ENCODE measurements around the gene ZMIZ1.

ZMIZ1 gene

DNA sequence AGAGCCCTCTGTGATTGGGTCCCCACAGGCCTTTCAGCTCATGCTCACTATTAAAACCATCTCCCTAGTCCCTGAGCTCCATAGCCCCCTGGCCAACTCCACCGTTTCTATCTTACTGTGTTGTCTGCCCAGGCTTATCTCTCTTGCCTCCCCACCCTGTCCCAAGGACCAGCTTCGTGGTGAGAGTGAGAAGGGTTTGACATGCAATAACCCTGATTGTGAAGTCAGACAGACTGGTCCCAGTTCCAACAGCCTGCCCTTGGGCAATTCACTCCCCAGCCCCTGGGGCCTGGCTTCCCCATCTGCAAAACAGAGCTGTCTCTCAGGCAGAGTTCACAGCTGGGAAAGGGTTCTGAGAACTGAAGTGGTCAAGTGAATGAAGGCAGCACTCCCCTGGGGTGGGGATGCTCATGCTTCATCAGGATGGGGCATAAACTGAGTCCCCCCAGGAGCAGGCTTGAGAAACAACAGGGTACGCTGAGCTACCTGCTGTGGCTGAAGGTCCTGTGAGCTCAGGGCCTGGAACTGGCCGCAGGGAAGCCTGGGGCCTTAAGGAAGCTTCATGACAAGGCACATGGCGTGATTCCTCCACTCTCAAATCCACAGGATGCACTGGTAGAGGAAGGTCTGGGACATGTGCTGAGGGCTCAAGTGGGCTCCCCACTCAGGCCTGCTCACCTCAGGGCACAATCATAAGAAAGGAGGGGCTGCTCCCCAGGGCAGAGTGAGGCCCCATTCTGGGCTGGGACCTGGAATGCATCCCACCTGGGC lies 276.7 kb downstream of the ZMIZ1 start:
- DNase-seq (ENCODE audit: low spot score): no peak

DNA sequence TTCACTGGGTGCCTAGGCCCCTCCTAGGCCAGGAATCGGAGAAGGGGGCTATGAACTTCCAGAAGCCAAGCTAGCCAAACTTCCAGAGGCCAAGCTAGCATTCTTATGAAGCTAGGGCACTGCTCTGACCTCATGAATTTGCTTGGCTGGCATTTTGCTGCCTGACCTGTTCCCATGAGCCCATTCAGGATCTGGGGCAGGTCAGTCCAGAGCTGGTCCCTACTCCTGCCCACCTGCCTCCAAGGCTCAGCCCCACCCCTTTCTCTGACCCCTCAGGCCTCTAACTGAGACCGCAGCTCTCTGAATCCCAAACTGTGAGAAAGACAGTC lies 277.2 kb downstream of the ZMIZ1 start:
- DNase-seq (ENCODE audit: low spot score): no peak

GRCh38 chr10:79346388-79347225 lies 277.8 kb downstream of the ZMIZ1 start:
- no peak for DNase-seq (ENCODE audit: low spot score)

DNA sequence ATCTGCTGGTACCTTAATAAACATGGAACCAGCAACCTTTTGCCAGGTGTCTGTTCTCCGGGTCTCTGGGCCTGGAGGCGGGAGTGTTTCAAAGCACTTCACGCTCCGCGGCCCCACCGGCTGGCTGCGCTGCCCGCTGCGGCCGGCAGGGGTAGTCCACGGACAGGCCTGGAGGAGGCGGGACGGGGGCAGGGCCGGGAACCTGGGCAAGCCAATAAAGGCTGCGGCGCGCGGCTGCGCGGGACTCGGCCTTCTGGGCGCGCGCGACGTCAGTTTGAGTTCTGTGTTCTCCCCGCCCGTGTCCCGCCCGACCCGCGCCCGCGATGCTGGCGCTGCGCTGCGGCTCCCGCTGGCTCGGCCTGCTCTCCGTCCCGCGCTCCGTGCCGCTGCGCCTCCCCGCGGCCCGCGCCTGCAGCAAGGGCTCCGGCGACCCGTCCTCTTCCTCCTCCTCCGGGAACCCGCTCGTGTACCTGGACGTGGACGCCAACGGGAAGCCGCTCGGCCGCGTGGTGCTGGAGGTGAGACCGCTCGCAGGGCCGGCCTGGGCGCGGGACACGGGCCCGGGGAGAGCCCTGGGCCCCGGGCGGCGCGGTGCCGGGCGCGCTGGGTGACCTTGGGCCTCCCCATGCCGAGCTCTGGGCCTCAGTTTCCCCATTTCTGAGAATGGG lies 278.6 kb downstream of the ZMIZ1 start, which contains the start of gene PPIF:
Gene PPIF, plus strand, starts transcription at position 244 of the 668 bp plus-strand sequence. Its CDS starts 80 bp downstream, at position 324.
- DNase-seq (ENCODE audit: low spot score): peak; percentile 97

DNA sequence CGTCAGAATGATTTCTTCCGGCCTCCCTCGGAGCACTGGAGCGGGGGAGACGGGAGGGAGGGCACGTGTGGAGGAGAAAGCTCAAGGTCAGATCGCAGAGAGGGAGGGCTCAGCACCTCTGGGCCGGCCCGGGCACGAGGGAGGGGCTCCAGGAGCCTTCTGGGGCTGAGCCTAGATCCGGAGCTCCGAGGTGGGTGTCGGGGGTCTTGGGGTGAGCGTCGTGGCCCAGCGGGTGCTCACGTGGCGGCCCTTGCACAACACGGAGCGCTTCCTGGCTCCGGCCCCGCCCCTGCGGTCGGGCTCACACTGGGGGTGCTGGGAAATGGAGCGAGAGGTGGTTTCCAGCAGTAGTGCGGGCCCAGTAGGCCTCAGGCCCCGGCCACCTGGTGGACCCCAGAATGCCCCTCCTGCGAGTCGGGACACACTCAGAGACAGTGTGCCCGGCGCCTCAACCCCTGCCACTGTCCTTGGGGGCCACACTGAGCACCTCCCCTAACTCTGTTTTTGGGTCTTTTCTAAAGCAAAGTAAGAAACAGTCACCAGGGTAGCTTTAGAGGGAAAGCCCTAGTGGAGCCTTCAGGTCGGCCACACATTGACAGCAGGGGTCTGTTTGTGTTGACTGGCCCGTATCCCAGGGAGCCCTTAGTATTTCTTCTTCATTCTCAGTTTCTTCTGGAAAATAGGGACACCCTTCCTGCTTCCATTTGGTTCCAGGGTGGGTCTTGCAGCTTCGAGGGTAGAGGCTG lies 279.3 kb downstream of the ZMIZ1 start:
- peak; percentile 89 for DNase-seq (ENCODE audit: low spot score)

- no peak for DNase-seq (ENCODE audit: low spot score)
These were observed 279.8 kb downstream of the ZMIZ1 start for GRCh38 chr10:79348640-79348988.

DNA sequence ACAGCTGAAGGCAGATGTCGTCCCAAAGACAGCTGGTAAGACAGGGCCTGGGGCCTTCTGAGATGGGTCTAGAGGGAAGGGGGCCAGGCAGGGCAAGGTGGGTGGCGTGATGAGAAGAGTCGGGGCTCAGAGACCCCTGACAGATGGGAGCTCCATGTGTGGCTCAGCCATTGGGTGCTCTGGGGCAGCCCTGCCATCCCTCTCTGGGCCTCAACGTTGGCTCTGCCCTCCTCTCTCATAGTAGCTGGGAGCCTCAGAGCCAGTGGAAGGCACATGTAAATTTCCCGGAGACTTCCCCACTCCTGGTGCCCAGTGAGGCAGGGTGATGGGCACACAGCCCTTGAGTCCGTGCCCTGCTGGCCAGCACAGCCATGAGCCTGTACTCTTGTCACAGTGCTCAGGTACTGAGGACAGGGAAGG lies 280.3 kb downstream of the ZMIZ1 start:
- DNase-seq (ENCODE audit: low spot score): no peak

DNA sequence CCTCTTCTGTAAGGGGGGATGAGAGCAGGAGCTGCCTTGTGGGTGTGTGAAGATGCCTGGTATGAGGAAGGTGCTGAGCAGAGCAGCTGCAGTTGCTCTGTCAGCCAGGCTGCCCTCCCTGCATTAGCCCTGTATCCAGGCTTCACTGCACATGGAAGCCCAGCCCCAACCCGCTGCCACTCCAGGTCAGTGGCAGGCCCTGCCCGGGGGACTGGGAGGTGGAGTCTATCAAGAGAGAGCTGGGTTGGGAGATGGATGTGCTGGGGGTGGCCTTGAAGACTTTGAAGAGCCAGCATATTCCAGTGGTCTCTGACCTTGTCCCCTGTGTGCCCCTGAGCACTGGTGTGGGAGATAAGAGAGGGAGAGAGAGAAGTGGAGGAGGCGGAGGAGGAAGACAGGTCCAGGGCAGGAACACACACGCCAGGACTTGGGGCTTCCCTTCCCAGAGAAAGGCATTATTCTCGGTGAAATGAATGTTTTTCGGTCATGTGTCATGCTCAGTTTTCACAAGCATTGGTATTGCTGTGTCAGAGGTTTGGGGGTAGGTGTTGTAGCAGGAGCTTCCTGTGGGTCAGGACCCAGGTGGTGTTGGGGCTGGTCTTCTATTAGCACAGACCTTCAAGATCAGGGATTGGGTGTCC lies 281.1 kb downstream of the ZMIZ1 start:
- DNase-seq (ENCODE audit: low spot score): no peak

DNA sequence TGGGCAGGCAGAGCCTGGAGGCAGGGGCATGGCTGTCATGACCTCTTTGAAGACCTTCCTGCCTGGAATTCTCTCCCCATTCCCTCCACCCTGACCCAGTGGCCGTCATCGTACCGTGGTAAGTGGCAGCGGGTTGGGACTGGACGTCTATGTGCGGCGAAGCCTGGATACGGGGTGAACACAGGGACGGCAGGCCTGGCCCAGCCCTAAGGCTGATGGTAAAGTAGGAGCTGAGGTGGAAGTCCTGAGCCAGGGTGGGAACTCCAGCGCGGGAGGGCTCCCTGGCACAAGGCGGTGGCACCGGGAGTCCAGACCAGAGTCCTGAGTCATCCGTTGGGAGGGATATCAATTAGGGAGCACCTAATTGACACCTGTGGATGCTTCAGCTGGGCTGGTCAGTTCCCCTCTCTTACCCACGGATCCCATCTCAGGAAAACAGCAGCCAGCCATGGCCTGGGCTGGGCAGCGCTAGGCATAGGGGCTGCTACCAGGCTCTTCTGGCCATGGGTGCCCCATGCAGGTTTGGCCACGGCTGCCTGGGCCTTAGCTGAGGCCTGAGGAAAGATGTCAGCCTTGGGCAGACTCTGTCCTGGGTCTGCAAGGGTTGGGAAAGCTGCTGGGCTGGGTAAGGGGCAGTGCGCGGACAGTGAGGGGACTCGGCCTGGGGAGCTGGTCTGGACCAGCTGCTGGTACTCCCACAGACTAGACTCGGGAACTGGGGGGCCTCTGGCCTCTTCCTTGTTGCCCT lies 281.8 kb downstream of the ZMIZ1 start:
- no peak for DNase-seq (ENCODE audit: low spot score)

DNA sequence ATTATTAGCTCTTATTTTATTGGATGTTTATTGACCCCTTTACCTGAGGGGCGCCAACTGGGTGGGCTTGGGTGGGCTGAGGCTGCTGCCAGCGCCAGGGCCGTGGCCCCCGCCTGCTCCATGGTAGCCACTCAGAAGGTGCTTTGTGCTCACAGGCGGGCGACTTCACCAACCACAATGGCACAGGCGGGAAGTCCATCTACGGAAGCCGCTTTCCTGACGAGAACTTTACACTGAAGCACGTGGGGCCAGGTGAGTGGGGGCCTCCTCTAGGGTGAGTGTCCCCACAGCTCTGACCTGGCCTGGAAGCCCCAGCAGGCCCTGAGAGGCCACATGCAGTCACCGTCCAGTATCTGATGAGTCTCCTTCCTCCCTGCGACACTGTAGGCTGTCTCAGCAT lies 282.6 kb downstream of the ZMIZ1 start:
- no peak for DNase-seq (ENCODE audit: low spot score)

DNA sequence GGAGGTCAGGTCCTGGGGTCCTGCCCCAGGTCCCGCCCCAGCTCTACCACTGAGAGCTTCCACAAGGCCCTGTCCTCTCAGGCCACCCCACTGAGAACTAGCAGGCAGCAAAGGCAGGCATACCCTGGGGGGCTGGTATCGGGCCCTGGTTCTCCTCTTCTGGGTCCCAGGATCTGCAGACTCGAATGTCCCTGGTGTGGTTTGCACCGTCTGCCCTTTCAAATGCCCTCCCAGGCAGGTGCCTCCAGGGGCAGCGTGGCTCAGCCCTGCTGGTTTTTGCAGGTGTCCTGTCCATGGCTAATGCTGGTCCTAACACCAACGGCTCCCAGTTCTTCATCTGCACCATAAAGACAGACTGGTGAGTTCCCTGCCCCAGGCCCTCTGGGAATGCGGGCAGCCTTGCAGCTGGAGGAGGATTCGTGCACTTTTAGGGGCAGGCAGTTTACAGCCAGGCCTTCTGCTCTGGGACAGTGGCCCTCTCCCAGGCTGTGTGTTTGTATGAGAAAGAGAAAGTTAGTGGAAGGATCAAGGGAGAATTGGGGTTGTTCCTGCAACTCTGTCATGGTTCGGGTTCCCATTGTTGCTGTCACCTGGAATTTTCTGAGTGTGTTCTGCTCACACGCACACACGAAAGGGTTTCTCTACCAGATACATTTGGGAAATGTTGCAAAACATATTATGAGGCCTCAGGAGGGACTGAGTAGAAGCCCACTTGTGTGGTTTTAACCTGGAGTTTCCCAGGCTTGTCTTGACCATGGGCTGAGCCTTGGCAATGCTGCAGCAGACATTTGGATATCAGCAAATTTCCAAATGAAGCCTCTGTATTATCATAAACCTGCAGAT lies 283.5 kb downstream of the ZMIZ1 start:
- DNase-seq (ENCODE audit: low spot score): no peak

DNA sequence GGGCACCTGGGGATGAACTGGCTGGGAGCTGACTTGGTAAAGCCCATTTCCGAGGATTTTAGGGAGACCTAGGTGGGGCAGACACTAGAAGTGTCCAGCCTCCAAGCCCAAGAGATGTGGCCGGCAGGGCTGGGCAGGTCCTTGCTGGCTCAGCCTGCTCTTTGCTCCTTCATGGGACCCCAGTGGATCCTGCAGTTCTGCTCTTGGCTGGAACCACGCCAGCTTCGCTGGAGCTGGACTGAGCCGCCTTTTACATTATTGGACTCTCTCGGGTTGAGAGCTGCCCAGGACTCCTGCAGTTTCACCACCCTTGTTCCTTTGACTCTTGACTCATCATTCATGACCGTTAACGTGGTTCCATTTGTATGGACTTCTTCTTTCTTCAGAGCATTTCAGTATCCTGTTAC lies 284.2 kb downstream of the ZMIZ1 start:
- no peak for DNase-seq (ENCODE audit: low spot score)

- DNase-seq (ENCODE audit: low spot score): no peak
These were observed 285.0 kb downstream of the ZMIZ1 start for GRCh38 chr10:79353726-79354125.

- no peak for DNase-seq (ENCODE audit: low spot score)
These were observed 285.4 kb downstream of the ZMIZ1 start for GRCh38 chr10:79354141-79354540.

DNA sequence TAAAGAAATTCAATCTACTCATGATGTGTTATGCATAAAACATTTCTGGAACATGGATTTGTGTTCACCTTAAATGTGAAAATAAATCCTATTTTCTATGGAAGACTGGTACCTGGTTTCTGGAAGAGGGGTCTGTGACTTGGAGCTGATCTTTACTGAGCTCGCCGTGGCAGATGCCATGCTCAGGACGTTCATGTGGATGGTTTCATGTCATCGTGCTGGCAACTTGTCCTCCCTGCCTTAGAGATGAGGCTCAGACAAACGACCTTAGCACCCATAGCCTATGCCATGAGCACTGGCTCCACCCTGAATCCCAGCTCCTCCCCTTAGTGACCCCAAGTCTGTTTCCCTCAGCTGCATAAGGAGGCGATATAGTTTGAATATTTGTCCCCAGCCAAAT lies 285.8 kb downstream of the ZMIZ1 start:
- no peak for DNase-seq (ENCODE audit: low spot score)

DNA sequence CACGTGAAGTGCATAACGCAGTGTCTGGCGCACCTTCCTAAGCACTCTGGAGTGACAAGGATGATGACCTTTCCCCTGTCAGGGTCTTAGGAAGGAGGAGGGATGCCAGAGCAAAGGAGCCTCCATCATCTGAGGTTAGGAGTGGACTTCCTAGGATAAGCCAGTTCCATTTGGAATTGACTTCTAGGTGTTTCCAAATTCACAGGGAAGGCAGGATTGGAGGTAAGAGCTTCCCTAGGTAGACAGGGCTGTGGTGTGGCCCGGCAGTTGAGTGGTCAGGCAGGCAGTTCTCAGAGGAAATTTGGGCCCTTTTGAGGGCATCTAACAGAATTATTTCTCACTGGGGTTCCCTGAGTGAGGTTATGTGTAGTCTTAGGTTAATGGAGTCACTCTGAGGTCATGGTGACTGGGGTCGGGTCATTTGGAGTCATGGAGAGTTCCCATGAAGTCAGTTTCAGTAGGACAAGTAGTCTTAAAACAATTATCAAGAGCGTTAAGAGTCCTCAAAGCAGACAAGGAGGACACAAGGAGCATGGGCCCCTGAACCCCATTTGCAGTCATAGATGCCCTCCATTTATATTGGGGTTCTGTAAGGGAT lies 286.8 kb downstream of the ZMIZ1 start:
- DNase-seq (ENCODE audit: low spot score): no peak

- no peak for DNase-seq (ENCODE audit: low spot score)
These were observed 287.3 kb downstream of the ZMIZ1 start for GRCh38 chr10:79356104-79356503.

DNA sequence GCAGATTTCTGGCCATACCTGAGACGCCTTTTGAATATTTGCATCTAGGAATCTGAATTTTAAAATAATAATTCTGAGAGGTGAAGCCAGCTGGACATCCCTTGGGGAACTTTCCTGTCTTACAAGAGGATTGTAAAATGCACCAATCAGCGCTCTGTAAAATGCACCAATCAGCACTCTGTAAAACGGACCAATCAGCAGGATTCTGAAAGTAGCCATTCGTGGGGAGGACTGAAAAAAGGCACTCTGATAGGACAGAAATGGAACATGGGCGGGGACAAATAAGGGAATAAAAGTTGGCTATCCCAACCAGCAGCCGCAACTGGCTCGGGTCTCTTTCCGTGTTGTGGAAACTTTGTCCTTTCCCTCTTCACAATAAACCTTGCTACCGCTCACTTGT lies 288.4 kb downstream of the ZMIZ1 start:
- no peak for DNase-seq (ENCODE audit: low spot score)

DNA sequence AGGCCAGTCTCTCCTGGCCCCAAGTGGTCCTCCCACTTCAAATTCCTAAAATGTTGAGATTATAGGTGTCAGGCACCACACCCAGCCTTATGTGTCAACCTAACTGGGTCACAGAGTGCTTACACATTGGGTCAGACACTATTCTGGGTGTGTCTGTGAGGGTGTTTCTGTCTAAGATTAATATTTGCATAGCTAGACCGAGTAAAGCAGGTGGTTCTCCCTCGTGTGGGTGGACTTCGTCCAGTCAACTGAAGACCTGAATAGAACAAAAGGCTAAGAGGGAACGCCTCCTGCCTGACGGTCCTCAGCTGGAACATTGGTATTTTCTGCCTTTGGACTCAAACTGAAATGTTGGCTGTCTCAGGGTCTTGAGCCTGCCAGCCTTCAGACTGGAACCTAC lies 290.0 kb downstream of the ZMIZ1 start:
- DNase-seq (ENCODE audit: low spot score): no peak
